IPS-20b (cell line): ENCODE results near the gene SOWAHC.
A peak's percentile ranks its signal among the peaks of the same experiment; 100 is the strongest.
"Not testable (repeated sequence)": the region's sequence is repeated elsewhere in the genome, so short reads cannot be mapped to it uniquely, and the experiment has no call there.

Experiments
- H3K27ac ChIP-seq: one replicate; pipeline ENCODE4 v1.5.1; 2013; ENCODE audit warnings: low read length
- H3K27me3 ChIP-seq: 2 replicates; pipeline ENCODE4 v1.6.1; 2013; ENCODE audit warnings: mild to moderate bottlenecking, low read length, inconsistent platforms; ENCODE audit not compliant: insufficient read depth
- H3K36me3 ChIP-seq: 2 replicates; pipeline ENCODE4 v1.6.1; 2013; ENCODE audit warnings: low read depth, mild to moderate bottlenecking, inconsistent platforms, low read length, moderate library complexity; ENCODE audit not compliant: insufficient read depth
- H3K4me1 ChIP-seq: 2 replicates; pipeline ENCODE4 v1.6.1; 2013; ENCODE audit warnings: mild to moderate bottlenecking, control low read depth, inconsistent platforms, low read length, moderate library complexity; ENCODE audit not compliant: insufficient read depth
- H3K4me3 ChIP-seq: 2 replicates; pipeline ENCODE4 v1.5.1; 2013; ENCODE audit warnings: mild to moderate bottlenecking, low read length, inconsistent platforms
- H3K9ac ChIP-seq: 2 replicates; pipeline ENCODE4 v1.6.1; 2013; ENCODE audit warnings: low read depth, mild to moderate bottlenecking, inconsistent platforms, low read length, moderate library complexity
- H3K9me3 ChIP-seq: 2 replicates; pipeline ENCODE4 v1.6.1; 2013; ENCODE audit warnings: mild to moderate bottlenecking, low read depth, low read length, inconsistent platforms; ENCODE audit not compliant: insufficient read depth

Gene SOWAHC

DNA sequence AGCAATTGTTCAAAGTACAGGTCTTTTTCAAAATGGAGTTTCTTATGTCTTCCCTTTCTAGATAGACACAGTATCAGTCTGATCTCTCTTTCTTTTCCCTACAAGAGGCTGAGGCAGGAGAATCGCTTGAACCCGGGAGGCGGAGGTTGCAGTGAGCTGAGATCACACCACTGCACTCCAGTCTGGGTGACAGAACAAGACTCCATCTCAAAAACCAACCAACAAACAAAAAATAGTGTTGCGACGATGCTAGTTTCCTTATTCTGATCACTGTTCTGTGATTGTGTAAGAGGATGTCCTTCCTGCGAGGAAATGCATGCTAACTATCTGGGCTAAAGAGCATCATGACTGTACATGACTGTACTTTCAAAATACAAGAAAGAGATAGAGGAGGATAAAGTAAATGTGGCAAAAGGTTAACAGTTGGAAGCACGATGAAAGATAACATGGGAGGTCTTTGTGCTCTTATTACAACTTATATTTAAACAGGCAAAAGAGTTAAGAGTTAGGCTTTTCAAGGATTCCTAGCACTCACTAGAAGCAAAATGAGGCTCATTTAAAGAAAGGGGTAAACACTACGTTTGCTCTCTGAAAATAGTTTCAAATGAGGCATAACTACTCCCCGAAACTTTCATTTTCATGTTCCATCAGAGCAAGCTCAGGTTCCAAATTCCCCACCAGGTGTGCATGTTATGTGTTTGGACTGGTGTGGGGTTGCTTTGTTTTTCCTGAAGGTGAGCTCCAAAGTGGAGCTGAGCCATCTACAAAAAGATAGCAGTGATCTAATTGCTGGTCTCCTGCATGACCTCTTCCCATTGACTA is 23.8 kb downstream of the SOWAHC start:
- H3K27ac ChIP-seq = no peak overlapping the region
- no peaks in the 10 kb centered on the region for H3K27me3 ChIP-seq
- H3K4me3 ChIP-seq = no peak overlapping the region
- no peaks in the 10 kb centered on the region for H3K9me3 ChIP-seq
- H3K36me3 ChIP-seq = no peaks in the 10 kb centered on the region
- no peak overlapping the region for H3K9ac ChIP-seq
- no peaks in the 10 kb centered on the region for H3K4me1 ChIP-seq

DNA sequence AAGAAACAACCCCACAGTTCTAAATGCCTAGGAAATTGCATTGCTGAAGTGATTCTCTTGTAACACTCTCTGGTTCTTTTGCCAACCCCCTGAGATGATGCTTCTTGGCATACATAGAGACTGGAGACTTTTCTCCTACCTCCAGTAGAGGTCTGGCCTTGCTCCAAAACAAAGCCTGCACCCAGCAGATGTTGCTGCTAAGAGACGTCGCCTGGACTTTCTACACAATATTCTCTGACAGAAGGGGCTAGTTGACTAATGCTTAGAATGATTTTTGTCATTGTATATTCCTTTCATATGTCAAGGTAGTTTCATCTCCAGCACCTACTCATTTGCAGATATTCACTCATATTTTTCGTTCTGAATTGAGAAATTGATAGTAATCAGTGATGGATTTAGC is 24.6 kb downstream of the SOWAHC start:
- Histone ChIP-seq H3K9me3 (no peaks in the 10 kb centered on the region), H3K27ac (no peak overlapping the region), H3K4me3 (no peak overlapping the region), H3K27me3 (no peaks in the 10 kb centered on the region), H3K4me1 (no peaks in the 10 kb centered on the region), H3K9ac (no peak overlapping the region), H3K36me3 (no peaks in the 10 kb centered on the region)

DNA sequence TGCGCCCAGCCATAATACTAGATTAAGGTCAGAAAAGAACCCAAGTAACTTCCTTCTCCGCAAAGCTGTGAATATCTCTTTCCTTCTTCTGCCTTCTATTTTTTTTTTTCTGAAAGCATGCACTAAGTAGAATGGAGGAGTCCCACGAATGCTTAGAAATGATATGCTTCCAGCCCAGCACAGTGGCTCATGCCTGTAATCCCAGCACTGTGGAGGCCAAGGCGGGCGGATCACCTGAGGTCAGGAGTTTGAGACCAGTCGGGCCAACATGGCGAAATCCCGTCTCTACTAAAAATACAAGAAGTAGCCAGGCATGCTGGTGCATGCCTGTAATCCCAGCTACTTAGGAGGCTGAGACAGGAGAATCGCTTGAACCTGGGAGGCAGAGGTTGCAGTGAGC is 25.8 kb downstream of the SOWAHC start:
- not testable (repeated sequence) for H3K27ac ChIP-seq, H3K36me3 ChIP-seq, H3K27me3 ChIP-seq, H3K4me3 ChIP-seq, H3K4me1 ChIP-seq, H3K9ac ChIP-seq, H3K9me3 ChIP-seq

DNA sequence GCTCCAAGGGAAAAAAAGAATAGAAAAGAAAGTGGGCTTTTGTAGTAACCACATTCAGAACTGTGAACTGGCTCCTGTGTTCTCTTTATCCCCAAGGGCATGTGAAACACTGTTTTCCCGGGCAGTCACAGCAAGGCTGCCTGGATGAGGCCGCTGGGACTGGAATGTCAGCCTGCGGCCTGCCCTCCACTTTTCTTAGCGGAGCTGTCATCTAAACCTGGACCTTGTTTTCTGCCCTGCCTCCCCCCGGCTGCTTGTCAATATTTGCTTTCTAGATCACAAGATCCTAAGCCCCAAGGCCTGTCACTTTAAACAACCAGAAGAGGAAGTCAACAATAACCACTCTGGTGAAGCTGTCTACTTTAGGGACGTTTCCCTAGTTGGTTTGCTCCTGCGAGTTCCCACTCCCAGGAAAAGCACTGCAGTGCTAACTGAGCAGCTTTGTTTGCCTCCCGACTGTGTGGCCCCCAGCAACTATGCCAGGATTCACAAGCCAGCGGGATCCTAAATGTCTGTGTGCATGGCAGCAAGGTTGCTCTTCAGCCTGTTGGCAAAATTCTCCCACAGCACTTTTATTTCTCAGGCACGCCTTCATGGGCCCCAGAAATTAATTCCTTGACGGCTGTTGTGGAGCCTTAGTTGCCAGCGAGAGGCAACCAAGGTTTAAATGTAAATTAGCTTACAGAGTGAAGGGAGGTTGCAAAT is 30.6 kb downstream of the SOWAHC start:
- Histone ChIP-seq H3K4me1 (peaks cover 16% of the 10 kb centered on the region), H3K36me3 (no peaks in the 10 kb centered on the region), H3K9ac (no peak overlapping the region), H3K4me3 (peak overlapping the region; percentile 30; the same call in 1 of the 2 replicates), H3K27ac (no peak overlapping the region), H3K27me3 (no peaks in the 10 kb centered on the region), H3K9me3 (no peaks in the 10 kb centered on the region)

DNA sequence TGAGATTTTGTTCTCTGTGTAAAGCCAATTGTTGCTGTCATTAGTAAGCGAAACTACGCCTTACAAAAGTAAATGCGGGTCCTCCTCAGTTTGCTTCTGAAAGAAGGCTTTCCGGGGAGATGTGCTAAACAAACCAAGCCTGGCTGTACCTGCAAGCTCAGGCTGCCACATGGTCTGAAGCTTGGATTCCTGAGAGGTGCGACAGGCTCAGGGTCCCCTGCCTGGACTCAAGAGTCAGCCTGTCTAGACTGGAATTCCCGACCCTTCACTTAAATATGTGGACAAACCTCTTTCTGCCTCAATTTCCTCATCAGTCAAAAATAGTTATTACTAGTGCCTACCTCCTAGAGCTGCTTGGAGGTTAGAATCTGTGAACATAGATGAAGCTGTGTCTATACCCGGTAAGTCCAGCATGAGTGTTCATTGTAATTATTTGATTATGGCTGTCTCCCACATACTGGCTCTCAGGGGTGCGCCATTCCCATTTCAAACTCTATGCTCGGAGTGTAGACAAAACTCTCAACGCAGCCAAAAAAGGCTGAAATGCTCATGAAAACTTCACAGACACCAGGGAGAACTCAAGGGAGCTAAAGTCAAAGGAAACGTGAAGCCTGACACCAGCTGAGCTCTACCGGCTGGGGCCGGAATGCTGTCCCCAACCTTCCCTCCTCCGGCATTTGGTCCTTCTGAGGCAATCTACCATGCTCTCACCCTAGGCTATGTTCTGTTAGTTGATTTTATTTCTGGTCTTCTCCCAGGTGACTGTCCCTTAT is 31.4 kb downstream of the SOWAHC start:
- peaks cover 16% of the 10 kb centered on the region for H3K4me1 ChIP-seq
- no peak overlapping the region for H3K27ac ChIP-seq
- H3K27me3 ChIP-seq = no peaks in the 10 kb centered on the region
- H3K4me3 ChIP-seq = peak overlapping the region; percentile 30
- no peaks in the 10 kb centered on the region for H3K9me3 ChIP-seq
- no peak overlapping the region for H3K9ac ChIP-seq
- H3K36me3 ChIP-seq = no peaks in the 10 kb centered on the region

DNA sequence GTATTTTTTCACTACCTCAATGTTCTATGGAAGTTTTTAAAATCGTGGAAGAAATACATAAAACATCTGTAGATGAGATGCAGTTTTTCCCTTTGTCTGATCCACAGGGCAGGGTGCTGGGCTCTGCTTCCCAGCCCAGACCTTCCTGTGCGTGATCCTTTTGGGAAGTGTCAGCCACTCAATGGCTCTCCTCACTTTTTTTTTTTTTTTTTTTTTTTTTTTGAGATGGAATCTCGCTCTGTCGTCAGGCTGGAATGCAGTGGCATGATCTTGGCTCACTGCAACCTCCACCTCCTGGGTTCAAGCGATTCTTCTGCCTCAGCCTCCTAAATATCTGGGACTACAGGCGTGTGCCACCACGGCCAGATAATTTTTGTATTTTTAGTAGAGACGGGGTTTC is 32.8 kb downstream of the SOWAHC start:
- H3K4me1 ChIP-seq = peaks cover 16% of the 10 kb centered on the region
- H3K4me3 ChIP-seq = no peak overlapping the region
- no peaks in the 10 kb centered on the region for H3K9me3 ChIP-seq
- no peaks in the 10 kb centered on the region for H3K27me3 ChIP-seq
- H3K36me3 ChIP-seq = no peaks in the 10 kb centered on the region
- no peak overlapping the region for H3K27ac ChIP-seq
- no peak overlapping the region for H3K9ac ChIP-seq

DNA sequence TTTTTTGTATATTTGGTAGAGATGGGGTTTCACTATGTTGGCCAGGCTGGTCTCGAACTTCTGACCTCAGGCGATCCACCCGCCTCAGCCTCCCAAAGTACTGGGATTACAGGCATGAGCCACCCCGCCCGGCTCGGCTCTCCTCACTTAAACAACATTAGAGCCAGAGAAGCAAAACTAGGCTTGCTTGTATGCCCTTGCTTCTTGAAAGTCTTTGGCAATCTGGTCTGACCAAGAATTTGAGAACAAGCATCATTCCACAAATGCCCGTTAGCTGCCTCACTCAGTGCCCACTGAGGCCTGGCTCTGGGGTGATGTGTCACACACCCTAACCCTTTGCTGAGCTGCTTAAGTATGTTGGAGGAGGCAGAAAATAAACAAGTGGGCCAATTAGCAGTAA is 33.5 kb downstream of the SOWAHC start:
- H3K9ac ChIP-seq = no peak overlapping the region
- no peaks in the 10 kb centered on the region for H3K36me3 ChIP-seq
- no peaks in the 10 kb centered on the region for H3K27me3 ChIP-seq
- no peak overlapping the region for H3K27ac ChIP-seq
- H3K4me1 ChIP-seq = peaks cover 16% of the 10 kb centered on the region
- no peaks in the 10 kb centered on the region for H3K9me3 ChIP-seq
- no peak overlapping the region for H3K4me3 ChIP-seq

DNA sequence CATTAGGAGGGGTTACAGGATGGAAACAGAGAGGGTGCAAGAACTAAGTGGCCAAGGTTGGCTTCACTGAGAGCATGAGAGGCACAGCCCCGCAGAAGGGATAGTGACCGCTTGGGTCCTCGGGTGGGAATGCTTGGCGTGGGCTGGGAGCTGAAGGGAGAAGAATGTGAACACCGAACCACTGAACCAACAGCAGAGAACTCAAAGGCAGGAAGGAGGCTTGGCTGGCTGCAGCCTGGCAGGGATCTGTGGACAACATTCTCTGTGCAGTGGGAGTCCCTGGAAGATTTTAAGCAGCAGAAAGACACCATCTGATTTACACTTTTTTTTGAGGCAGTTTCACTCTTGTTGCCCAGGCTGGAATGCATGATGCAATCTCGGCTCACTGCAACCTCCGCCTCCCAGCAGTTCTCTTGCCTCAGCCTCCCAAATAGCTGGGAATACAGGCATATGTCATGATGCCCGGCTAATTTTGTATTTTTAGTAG is 33.9 kb downstream of the SOWAHC start:
- no peak overlapping the region for H3K4me3 ChIP-seq
- peaks cover 16% of the 10 kb centered on the region for H3K4me1 ChIP-seq
- H3K36me3 ChIP-seq = no peaks in the 10 kb centered on the region
- H3K9me3 ChIP-seq = no peaks in the 10 kb centered on the region
- no peak overlapping the region for H3K9ac ChIP-seq
- no peak overlapping the region for H3K27ac ChIP-seq
- H3K27me3 ChIP-seq = no peaks in the 10 kb centered on the region

DNA sequence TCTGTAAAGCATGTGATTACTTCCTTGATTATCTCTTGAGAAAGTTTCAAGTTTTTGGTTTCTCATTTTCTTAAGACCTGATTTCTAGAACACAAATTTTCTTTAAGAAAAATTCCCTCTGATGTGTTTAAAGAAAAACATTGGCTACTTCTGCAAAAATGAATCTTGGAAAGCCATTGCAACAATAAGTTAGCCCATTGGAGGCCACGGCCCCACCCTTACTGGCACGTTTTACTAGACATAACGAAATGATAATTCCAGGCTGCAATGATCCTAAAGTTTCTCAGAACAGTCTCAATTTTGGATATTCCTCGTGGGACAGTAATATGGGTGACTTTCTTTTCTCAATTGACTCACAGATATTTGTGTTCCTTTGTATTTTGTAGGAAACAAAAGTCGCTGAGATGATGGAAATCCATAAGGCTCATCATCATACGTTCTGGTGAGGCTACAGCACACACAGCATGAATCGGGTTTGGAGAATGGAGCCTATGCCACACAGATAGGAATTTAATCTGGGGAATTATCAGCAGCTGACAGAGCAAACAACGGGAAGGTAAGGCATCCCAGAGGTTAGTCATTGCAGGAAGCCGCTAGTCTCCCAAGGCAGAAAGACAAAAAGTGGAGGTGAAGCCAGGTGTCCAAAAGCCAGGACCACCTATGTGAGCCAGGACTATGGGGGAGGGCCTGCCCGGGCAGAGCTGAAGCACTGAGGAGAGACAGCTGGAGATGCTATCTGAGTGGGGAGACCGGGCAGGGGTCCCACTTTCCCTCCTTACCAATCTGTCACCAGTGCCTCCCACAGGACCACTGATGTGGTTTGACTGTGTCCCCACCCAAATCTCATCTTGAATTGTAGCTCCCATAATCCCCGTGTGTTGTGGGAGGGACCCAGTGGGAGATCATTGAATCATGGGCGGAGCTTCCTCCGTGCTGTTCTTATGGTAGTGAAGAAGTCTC is 35.9 kb downstream of the SOWAHC start:
- Histone ChIP-seq H3K9me3 (no peaks in the 10 kb centered on the region), H3K27ac (no peak overlapping the region), H3K27me3 (no peaks in the 10 kb centered on the region), H3K9ac (no peak overlapping the region), H3K4me3 (no peak overlapping the region), H3K4me1 (peaks cover 11% of the 10 kb centered on the region), H3K36me3 (no peaks in the 10 kb centered on the region)

DNA sequence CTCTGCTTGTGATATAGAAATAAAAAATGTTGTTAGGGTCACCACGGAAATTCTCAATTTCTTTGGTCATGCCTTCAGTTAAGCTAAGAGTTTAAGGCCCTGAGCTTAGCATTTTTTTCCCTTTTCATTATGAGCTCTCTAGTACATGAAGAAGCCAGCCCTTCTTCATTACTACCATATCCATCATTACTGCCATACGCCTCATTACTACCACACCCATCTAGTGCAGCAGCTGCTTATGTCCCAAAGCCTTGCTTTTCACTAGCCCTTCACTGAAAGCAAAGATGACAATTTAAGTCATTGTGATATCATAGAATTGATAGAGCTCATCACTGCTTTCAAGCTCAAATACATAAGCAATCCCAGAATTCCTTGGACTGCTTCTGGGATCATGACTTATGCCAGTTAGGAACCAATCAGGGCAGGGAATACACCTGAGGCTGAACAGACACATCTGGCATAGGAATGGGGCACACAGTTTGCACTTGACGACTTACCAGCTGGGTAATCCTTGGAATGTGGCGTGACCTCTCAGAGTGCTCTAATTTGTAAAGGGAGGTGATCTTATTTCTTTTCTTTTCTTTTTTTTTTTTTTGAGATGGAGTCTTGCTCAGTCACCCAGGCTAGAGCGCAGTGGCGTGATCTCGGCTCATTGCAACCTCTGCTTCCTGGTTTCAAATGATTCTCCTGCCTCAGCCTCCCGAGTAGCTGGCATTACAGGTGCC is 40.3 kb downstream of the SOWAHC start:
- peaks cover 2% of the 10 kb centered on the region; the same call in 1 of the 2 replicates for H3K4me1 ChIP-seq
- H3K4me3 ChIP-seq = no peak overlapping the region
- H3K36me3 ChIP-seq = no peaks in the 10 kb centered on the region
- H3K9ac ChIP-seq = no peak overlapping the region
- H3K9me3 ChIP-seq = no peaks in the 10 kb centered on the region
- H3K27ac ChIP-seq = no peak overlapping the region
- no peaks in the 10 kb centered on the region for H3K27me3 ChIP-seq
